Right lobe of liver (tissue), 4 donors: ENCODE results near the gene MT1G.

Source experiments
- CTCF ChIP-seq, 4 donors: fragments of 200-600 bp in 3 of 4; fragments of 450-650 bp in 1 of 4; IDR thresholded peaks; one replicate each; pipeline versions ENCODE4 v1.5.1 to v1.8.0; 2016 to 2022; ENCODE audit warnings: antibody characterized with exemption in 4 of 4, mild to moderate bottlenecking in 2 of 4
- POLR2A ChIP-seq: fragments of 450-650 bp; IDR thresholded peaks from one replicate; pipeline ENCODE4 v1.6.1; 2017; ENCODE audit warnings: antibody characterized with exemption, mild to moderate bottlenecking
- donor health status: DM: no; HTN: no; CAD: no.
- donor health status: DM: no; HTN: no; CAD: no.
- donor health status: DM: no; HTN: yes; CAD: no.

DNA sequence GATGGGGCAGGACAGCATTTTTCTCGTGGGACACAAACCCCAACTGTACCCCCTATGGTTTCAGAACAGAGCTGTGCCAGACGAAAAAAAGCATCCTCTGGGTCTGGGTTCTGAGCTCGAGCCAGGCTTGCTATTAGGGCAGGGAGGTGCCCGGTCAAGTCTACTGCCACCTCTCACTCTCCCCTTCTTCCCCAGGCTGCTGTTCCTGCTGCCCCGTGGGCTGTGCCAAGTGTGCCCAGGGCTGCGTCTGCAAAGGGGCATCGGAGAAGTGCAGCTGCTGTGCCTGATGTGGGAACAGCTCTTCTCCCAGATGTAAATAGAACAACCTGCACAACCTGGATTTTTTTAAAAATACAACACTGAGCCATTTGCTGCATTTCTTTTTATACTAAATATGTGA is 41.2 kb downstream of the MT1G start:
- TF ChIP-seq CTCF (IDR thresholded peaks at IDR 0.05): no peak
- no peak for TF ChIP-seq POLR2A
